Astrocyte (in vitro differentiated cells and primary cell): ENCODE measurements around the gene TICRR. TPM values are rescaled to one million over a fixed set of nuclear protein-coding genes. Genes with fewer than 3 reads are reported as not detected.
A peak's percentile ranks its signal among the peaks of the same experiment; 100 is the strongest.

ENCODE experiments used
- DNase-seq: peaks from one replicate; pipeline ENCODE4 v3.0.0-alpha.2; 2010; ENCODE audit warnings: low read depth
- FAIRE-seq: peaks from 2 replicates; lab custom pipeline; 2011; peaks lifted over from hg19 to GRCh38; lab: Jason Lieb, UNC
- H2AFZ ChIP-seq: 2 replicates; pipeline ENCODE4 v1.6.0; 2012; ENCODE audit warnings: low read depth, low read length, inconsistent platforms
- H3K27ac ChIP-seq: 2 replicates; pipeline ENCODE4 v1.5.1; 2011; ENCODE audit warnings: low read depth, low read length, inconsistent platforms
- H3K27me3 ChIP-seq: 2 replicates; pipeline ENCODE4 v1.6.0; 2011; ENCODE audit warnings: low read length, inconsistent platforms; ENCODE audit not compliant: insufficient read depth
- H3K36me3 ChIP-seq: 2 replicates; pipeline ENCODE4 v1.5.1; 2011; ENCODE audit warnings: low read length, inconsistent platforms; ENCODE audit not compliant: insufficient read depth
- H3K4me1 ChIP-seq: 2 replicates; pipeline ENCODE4 v1.5.1; 2011; ENCODE audit warnings: low read length, inconsistent platforms; ENCODE audit not compliant: insufficient read depth
- H3K4me2 ChIP-seq: 2 replicates; pipeline ENCODE4 v1.6.0; 2012; ENCODE audit warnings: low read length, inconsistent platforms
- H3K4me3 ChIP-seq: 2 replicates; pipeline ENCODE4 v1.5.1; 2011; ENCODE audit warnings: low read depth, mild to moderate bottlenecking, low read length, inconsistent platforms; ENCODE audit not compliant: insufficient read depth
- H3K79me2 ChIP-seq: 2 replicates; pipeline ENCODE4 v1.6.0; 2012; ENCODE audit warnings: mild to moderate bottlenecking, low read length, inconsistent platforms; ENCODE audit not compliant: insufficient read depth
- H3K9ac ChIP-seq: 2 replicates; pipeline ENCODE4 v1.6.0; 2012; ENCODE audit warnings: mild to moderate bottlenecking, low read length, inconsistent platforms
- H3K9me3 ChIP-seq: 2 replicates; pipeline ENCODE4 v1.5.1; 2012; ENCODE audit warnings: low read depth, mild to moderate bottlenecking, low read length, inconsistent platforms; ENCODE audit not compliant: insufficient read depth
- H4K20me1 ChIP-seq: 2 replicates; pipeline ENCODE4 v1.6.0; 2012; ENCODE audit warnings: low read length, inconsistent platforms; ENCODE audit not compliant: insufficient read depth
- H3K27ac Mint-ChIP-seq: one replicate; pipeline ENCODE4 v1.8.0; 2021; ENCODE audit warnings: mild to moderate bottlenecking, mixed read lengths; ENCODE audit not compliant: unreplicated experiment
- H3K27me3 Mint-ChIP-seq: one replicate; pipeline ENCODE4 v1.8.0; 2021; ENCODE audit warnings: low read depth, mixed read lengths; ENCODE audit not compliant: unreplicated experiment
- H3K36me3 Mint-ChIP-seq: one replicate; pipeline ENCODE4 v1.8.0; 2021; ENCODE audit warnings: low read depth, mixed read lengths; ENCODE audit not compliant: unreplicated experiment
- H3K4me1 Mint-ChIP-seq: one replicate; pipeline ENCODE4 v1.8.0; 2021; ENCODE audit warnings: low read depth, mixed read lengths; ENCODE audit not compliant: unreplicated experiment
- H3K4me3 Mint-ChIP-seq: one replicate; pipeline ENCODE4 v1.8.0; 2021; ENCODE audit warnings: mild to moderate bottlenecking, moderate library complexity, mixed read lengths; ENCODE audit not compliant: unreplicated experiment
- H3K9me3 Mint-ChIP-seq: one replicate; pipeline ENCODE4 v1.8.0; 2021; ENCODE audit warnings: mild to moderate bottlenecking, mixed read lengths; ENCODE audit not compliant: unreplicated experiment
- EZH2 ChIP-seq: IDR thresholded peaks from 2 replicates; pipeline ENCODE4 v1.6.1; 2012; ENCODE audit warnings: mild to moderate bottlenecking, low read length, inconsistent platforms; ENCODE audit not compliant: insufficient read depth
- total RNA-seq: library from RNA; stranded (reverse); gene quantifications from 2 replicates; pipeline ENCODE4 v1.2.1, GENCODE V29; 2021
- TF ChIP-seq, protein P1 (sequence below): IDR thresholded peaks from 2 replicates; pipeline ENCODE4 v1.5.1; 2011; ENCODE audit warnings: low read depth, mild to moderate bottlenecking, inconsistent platforms, low read length, moderate library complexity; ENCODE audit not compliant: insufficient read depth

TICRR gene
- total RNA-seq, 1 donor from 2014 or later = 2.9 TPM

DNA sequence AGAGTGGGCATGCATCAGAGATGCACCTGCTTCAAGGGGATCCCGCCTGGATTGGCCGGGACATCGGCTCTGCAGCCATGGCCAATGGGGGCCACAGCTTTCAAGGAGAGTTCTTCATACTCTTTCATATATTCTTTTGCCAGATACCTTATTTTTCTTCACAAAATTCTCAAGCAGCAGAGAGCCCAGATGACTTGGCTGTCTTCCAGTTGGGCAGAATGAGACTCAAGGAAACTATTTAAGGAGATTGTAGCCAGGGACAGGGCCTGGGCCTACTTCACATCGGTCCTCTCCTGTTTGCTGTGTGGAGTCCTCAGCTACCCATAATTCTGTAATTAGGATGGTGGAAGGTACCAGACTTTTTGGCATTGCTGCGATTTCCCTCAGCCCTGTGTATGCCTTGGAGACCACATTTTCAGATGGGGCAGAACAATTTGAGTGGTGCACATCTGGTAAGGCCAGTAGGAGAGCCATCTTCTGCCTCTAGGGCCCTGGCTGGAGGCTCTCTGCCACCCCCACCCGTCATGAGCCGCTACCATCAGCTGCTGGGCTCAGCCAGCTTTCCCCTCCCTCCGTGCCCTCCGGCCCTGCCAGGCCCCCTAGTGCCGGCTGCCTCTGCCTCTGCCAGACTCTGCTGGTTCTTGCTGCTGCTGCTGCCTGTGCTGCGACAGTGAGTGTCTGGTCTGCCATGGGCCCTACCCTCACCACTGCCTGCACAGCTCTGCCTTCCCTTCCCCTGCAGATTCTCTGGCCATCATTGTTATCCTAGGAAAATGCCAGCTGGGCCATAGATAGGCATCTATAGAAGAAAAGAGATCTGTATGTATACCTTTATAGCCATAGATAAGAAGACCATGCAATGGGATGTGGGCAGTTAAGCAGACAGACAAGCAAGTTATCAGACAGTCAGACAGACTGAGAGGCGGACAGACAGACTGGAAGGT lies 97.2 kb downstream of the TICRR start:
- no peak overlapping the region for H3K4me3 Mint-ChIP-seq
- H3K27me3 Mint-ChIP-seq = peaks cover 35% of the 10 kb centered on the region
- H3K36me3 ChIP-seq = no peaks in the 10 kb centered on the region
- no peaks in the 10 kb centered on the region for H4K20me1 ChIP-seq
- H3K36me3 Mint-ChIP-seq = peaks cover 1% of the 10 kb centered on the region
- FAIRE-seq = no peak
- H2AFZ ChIP-seq = no peak overlapping the region
- H3K27ac ChIP-seq = no peak overlapping the region
- H3K27ac Mint-ChIP-seq = no peak overlapping the region
- no peaks in the 10 kb centered on the region for H3K79me2 ChIP-seq
- H3K27me3 ChIP-seq = peaks cover under 1% of the 10 kb centered on the region
- no peaks in the 10 kb centered on the region for H3K9me3 ChIP-seq
- TF ChIP-seq, protein P1, sequence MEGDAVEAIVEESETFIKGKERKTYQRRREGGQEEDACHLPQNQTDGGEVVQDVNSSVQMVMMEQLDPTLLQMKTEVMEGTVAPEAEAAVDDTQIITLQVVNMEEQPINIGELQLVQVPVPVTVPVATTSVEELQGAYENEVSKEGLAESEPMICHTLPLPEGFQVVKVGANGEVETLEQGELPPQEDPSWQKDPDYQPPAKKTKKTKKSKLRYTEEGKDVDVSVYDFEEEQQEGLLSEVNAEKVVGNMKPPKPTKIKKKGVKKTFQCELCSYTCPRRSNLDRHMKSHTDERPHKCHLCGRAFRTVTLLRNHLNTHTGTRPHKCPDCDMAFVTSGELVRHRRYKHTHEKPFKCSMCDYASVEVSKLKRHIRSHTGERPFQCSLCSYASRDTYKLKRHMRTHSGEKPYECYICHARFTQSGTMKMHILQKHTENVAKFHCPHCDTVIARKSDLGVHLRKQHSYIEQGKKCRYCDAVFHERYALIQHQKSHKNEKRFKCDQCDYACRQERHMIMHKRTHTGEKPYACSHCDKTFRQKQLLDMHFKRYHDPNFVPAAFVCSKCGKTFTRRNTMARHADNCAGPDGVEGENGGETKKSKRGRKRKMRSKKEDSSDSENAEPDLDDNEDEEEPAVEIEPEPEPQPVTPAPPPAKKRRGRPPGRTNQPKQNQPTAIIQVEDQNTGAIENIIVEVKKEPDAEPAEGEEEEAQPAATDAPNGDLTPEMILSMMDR = no peak
- TF ChIP-seq EZH2 = no peak
- H3K9me3 Mint-ChIP-seq = peaks cover 7% of the 10 kb centered on the region
- H3K4me1 Mint-ChIP-seq = peaks cover 7% of the 10 kb centered on the region
- no peak overlapping the region for H3K4me3 ChIP-seq
- no peak overlapping the region for H3K9ac ChIP-seq
- H3K4me2 ChIP-seq = no peak overlapping the region
- H3K4me1 ChIP-seq = no peaks in the 10 kb centered on the region
- peak; percentile 25 for DNase-seq

DNA sequence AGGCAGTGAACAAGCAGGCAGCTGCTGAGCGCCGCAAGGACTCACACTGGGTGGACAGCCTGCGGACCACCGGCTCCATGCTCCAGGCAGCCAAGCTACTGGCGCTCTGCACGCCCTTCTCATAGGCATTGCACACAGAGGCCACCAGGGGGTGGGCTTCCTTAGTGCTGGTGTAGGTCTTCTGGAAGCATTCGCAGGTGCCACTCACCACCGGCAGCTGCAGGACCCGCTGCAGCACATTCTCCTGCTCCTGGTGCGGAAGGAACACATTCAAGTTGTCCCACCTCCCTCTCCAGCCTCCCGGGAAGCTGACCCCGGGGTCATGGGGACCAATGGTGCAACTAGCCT lies 97.9 kb downstream of the TICRR start:
- H3K4me1 ChIP-seq = no peaks in the 10 kb centered on the region
- no peak for FAIRE-seq
- no peak overlapping the region for H3K4me3 ChIP-seq
- no peaks in the 10 kb centered on the region for H3K79me2 ChIP-seq
- H4K20me1 ChIP-seq = no peaks in the 10 kb centered on the region
- TF ChIP-seq, protein P1 = peak; percentile 34
- TF ChIP-seq EZH2 = no peak
- no peak overlapping the region for H3K27ac ChIP-seq
- H3K9me3 ChIP-seq = no peaks in the 10 kb centered on the region
- no peak overlapping the region for H3K27ac Mint-ChIP-seq
- no peak overlapping the region for H3K9ac ChIP-seq
- H3K4me3 Mint-ChIP-seq = no peak overlapping the region
- no peak overlapping the region for H2AFZ ChIP-seq
- H3K36me3 Mint-ChIP-seq = peaks cover 1% of the 10 kb centered on the region
- peaks cover 36% of the 10 kb centered on the region for H3K27me3 Mint-ChIP-seq
- no peak for DNase-seq
- H3K4me2 ChIP-seq = no peak overlapping the region
- peaks cover 7% of the 10 kb centered on the region for H3K9me3 Mint-ChIP-seq
- no peaks in the 10 kb centered on the region for H3K27me3 ChIP-seq
- H3K4me1 Mint-ChIP-seq = peaks cover 7% of the 10 kb centered on the region
- H3K36me3 ChIP-seq = no peaks in the 10 kb centered on the region

DNA sequence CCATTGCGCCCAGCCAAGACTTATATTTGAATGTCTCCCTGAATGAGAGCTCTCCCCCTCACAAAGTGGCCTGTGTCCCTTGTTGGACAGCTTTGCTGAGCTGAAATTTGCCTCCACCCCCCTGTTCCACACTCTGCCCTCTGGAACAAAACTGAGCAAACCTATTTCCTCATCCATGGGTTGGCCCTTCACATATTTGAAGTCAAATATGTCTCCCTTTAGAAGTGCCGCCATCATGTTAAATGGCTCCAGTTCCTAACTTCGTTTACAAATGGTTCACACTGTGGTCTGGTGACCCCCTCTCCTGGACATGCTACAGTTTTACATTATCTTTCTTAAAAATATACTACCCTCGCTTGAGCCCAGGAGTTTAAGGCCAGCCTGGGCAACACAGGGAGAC lies 99.3 kb downstream of the TICRR start:
- Mint-ChIP-seq H3K27me3 (peaks cover 44% of the 10 kb centered on the region), H3K27ac (no peak overlapping the region), H3K4me3 (no peak overlapping the region), H3K4me1 (peaks cover 7% of the 10 kb centered on the region), H3K36me3 (peaks cover 1% of the 10 kb centered on the region), H3K9me3 (peaks cover 7% of the 10 kb centered on the region)
- no peak overlapping the region for H3K4me2 ChIP-seq
- no peak for TF ChIP-seq EZH2
- TF ChIP-seq, protein P1 = no peak
- H2AFZ ChIP-seq = no peak overlapping the region
- H3K79me2 ChIP-seq = no peaks in the 10 kb centered on the region
- no peaks in the 10 kb centered on the region for H3K27me3 ChIP-seq
- FAIRE-seq (no peak), DNase-seq (no peak)
- H3K4me3 ChIP-seq = no peak overlapping the region
- H4K20me1 ChIP-seq = no peaks in the 10 kb centered on the region
- H3K27ac ChIP-seq = no peak overlapping the region
- H3K36me3 ChIP-seq = no peaks in the 10 kb centered on the region
- no peak overlapping the region for H3K9ac ChIP-seq
- H3K4me1 ChIP-seq = no peaks in the 10 kb centered on the region
- no peaks in the 10 kb centered on the region for H3K9me3 ChIP-seq
